Neural crest cell (in vitro differentiated cells): ENCODE data around the gene MAPK12. TPM values are rescaled to one million over a fixed set of nuclear protein-coding genes. Genes with fewer than 3 reads are reported as not detected.
A peak's percentile ranks its signal among the peaks of the same experiment; 100 is the strongest.

ENCODE experiments used
- DNase-seq: peaks from one replicate; pipeline ENCODE4 v3.0.0; 2021; ENCODE audit warnings: low read depth, mixed read lengths, low spot score
- H3K27ac Mint-ChIP-seq: one replicate; pipeline ENCODE4 v1.8.0; 2021; ENCODE audit warnings: mild to moderate bottlenecking, mixed read lengths; ENCODE audit not compliant: unreplicated experiment
- H3K27me3 Mint-ChIP-seq: 2 replicates; pipeline ENCODE4 v1.8.0; 2021; ENCODE audit warnings: low read depth, mild to moderate bottlenecking, mixed read lengths
- H3K36me3 Mint-ChIP-seq: 2 replicates; pipeline ENCODE4 v1.8.0; 2021; ENCODE audit warnings: low read depth, mild to moderate bottlenecking, mixed read lengths
- H3K4me1 Mint-ChIP-seq: 2 replicates; pipeline ENCODE4 v1.8.0; 2021; ENCODE audit warnings: mixed read lengths
- H3K4me3 Mint-ChIP-seq: one replicate; pipeline ENCODE4 v1.8.0; 2021; ENCODE audit warnings: mild to moderate bottlenecking, mixed read lengths
- H3K9me3 Mint-ChIP-seq: 2 replicates; pipeline ENCODE4 v1.8.0; 2021; ENCODE audit warnings: mixed read lengths
- total RNA-seq: library from RNA; stranded (reverse); gene quantifications from 2 replicates; pipeline ENCODE4 v1.2.1, GENCODE V29; 2021
- TF ChIP-seq, protein P1 (sequence below): fragments of 200-600 bp; sonication (generic); conservative IDR thresholded peaks from 2 replicates; pipeline ENCODE4 v1.5.0; 2021; ENCODE audit warnings: antibody characterized with exemption, mild to moderate bottlenecking

The MAPK12 gene
- total RNA-seq, 1 donor from 2014 or later: 46.5 TPM

GRCh38 chr22:50216055-50216683 is 45.3 kb downstream of the MAPK12 start:
- DNase-seq: no peak
- no peaks in the 10 kb centered on the region for H3K9me3 Mint-ChIP-seq
- TF ChIP-seq, protein P1, sequence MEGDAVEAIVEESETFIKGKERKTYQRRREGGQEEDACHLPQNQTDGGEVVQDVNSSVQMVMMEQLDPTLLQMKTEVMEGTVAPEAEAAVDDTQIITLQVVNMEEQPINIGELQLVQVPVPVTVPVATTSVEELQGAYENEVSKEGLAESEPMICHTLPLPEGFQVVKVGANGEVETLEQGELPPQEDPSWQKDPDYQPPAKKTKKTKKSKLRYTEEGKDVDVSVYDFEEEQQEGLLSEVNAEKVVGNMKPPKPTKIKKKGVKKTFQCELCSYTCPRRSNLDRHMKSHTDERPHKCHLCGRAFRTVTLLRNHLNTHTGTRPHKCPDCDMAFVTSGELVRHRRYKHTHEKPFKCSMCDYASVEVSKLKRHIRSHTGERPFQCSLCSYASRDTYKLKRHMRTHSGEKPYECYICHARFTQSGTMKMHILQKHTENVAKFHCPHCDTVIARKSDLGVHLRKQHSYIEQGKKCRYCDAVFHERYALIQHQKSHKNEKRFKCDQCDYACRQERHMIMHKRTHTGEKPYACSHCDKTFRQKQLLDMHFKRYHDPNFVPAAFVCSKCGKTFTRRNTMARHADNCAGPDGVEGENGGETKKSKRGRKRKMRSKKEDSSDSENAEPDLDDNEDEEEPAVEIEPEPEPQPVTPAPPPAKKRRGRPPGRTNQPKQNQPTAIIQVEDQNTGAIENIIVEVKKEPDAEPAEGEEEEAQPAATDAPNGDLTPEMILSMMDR: no peak
- H3K27ac Mint-ChIP-seq: no peak overlapping the region
- no peaks in the 10 kb centered on the region for H3K27me3 Mint-ChIP-seq
- H3K36me3 Mint-ChIP-seq: peaks cover 25% of the 10 kb centered on the region
- H3K4me3 Mint-ChIP-seq: no peak overlapping the region
- no peaks in the 10 kb centered on the region for H3K4me1 Mint-ChIP-seq

DNA sequence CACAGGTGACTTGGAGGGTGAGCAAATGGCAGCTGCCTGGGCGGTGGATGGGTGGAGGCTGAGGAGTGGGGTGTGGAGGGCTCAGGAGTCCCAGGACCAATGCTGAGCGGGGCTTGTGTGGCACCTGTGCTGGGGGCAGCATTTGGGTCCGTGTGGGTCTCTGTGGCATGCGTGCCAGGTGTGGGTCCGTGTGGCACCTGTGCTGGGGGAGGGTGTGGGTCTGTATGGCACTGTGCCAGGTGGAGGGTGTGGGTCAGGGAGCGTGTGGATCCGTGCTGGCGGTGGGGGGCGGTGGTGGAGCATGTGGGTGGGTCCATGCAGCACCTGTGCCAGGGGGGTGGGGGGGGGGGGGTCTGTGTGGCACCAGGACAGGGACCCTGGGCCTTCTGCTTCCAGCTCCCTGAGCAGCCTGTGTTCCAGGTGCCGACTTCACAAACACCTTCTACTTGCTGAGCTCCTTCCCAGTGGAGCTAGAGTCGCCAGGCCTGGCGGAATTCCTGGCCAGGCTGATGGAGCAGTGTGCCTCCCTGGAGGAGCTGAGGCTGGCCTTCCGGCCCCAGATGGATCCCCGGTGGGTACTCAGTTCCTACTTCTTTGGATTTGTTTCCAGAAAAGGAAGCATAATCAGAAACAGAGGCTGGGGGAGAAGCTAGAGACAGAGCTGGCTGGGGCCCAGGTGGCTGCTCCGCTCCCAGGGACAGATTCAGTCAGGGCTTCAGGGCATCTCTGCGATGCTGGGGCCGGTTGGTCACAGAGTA is 46.0 kb downstream of the MAPK12 start:
- Mint-ChIP-seq H3K4me3 (no peak overlapping the region), H3K9me3 (no peaks in the 10 kb centered on the region), H3K4me1 (no peaks in the 10 kb centered on the region), H3K27ac (no peak overlapping the region), H3K36me3 (peaks cover 25% of the 10 kb centered on the region), H3K27me3 (no peaks in the 10 kb centered on the region)
- TF ChIP-seq, protein P1: no peak
- no peak for DNase-seq

- no peaks in the 10 kb centered on the region for H3K9me3 Mint-ChIP-seq
- H3K27ac Mint-ChIP-seq: peak overlapping the region; percentile 67
- peaks cover 28% of the 10 kb centered on the region for H3K36me3 Mint-ChIP-seq
- peaks cover 5% of the 10 kb centered on the region for H3K4me1 Mint-ChIP-seq
- TF ChIP-seq, protein P1: no peak
- no peak overlapping the region for H3K4me3 Mint-ChIP-seq
- DNase-seq: no peak
- H3K27me3 Mint-ChIP-seq: peaks cover 4% of the 10 kb centered on the region
Measured at GRCh38 chr22:50213263-50213662, 48.2 kb downstream of the MAPK12 start.

DNA sequence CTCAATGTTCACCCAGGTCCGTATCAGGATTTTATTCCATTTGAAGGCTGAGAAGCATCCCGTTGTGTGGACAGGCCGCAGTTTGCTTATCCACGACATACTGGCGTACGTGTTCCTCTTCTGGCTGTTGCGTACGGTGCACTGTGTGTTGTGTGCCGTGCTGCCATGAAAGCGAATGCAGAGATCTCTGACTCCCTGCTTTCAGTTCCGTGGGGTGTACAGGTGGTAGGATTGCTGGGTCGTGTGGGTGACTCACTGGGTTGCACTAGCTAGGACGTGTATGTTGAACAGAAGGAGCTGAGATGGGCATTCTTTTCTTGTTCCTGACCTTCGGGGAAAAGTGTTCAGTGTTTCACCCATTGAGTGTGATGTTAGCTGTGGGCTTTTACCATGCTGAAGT is 50.3 kb downstream of the MAPK12 start:
- DNase-seq: no peak
- H3K4me3 Mint-ChIP-seq: no peak overlapping the region
- H3K4me1 Mint-ChIP-seq: peaks cover 9% of the 10 kb centered on the region
- H3K27ac Mint-ChIP-seq: peak overlapping the region; percentile 87
- TF ChIP-seq, protein P1: no peak
- H3K27me3 Mint-ChIP-seq: peaks cover 4% of the 10 kb centered on the region
- peaks cover 28% of the 10 kb centered on the region for H3K36me3 Mint-ChIP-seq
- no peaks in the 10 kb centered on the region for H3K9me3 Mint-ChIP-seq

- Mint-ChIP-seq H3K9me3 (no peaks in the 10 kb centered on the region), H3K36me3 (peaks cover 28% of the 10 kb centered on the region)
- TF ChIP-seq, protein P1: no peak
Measured at GRCh38 chr22:50210378-50211139, 50.9 kb downstream of the MAPK12 start.

More at GRCh38 chr22:50210378-50211139, 50.9 kb downstream of the MAPK12 start:
- peaks cover 9% of the 10 kb centered on the region for H3K4me1 Mint-ChIP-seq
- no peak overlapping the region for H3K27ac Mint-ChIP-seq
- no peak for DNase-seq
- H3K27me3 Mint-ChIP-seq: peaks cover 4% of the 10 kb centered on the region
- no peak overlapping the region for H3K4me3 Mint-ChIP-seq
